HCT116 (cell line): ENCODE results near the gene AGPAT2. TPM values are rescaled to one million over a fixed set of nuclear protein-coding genes. Genes with fewer than 3 reads are reported as not detected.

Experiments used
- ATAC-seq: fragments of 200-7000 bp; cut with Tn5 transposase; 2 replicates; pipeline ENCODE4 v1.9.1; 2020; ENCODE audit warnings: mild to moderate bottlenecking, moderate library complexity
- BruUV-seq: library from RNA; stranded (reverse); fragments of 400-500 nt; replicated peaks from 2 replicates; lab custom pipeline; 2021; lab: Mats Ljungman, UMichigan
- CTCF ChIA-PET: fragments of 300-600 bp; sonication (Branson Sonifier 250); formaldehyde crosslinking; loops from one replicate; lab custom pipeline; 2021; ENCODE audit warnings: antibody characterized with exemption; lab: Charles Lee
- POLR2A ChIA-PET: fragments of 300-600, 350-600 bp; sonication (Branson Sonifier 250); formaldehyde crosslinking; loops from one replicate; lab custom pipeline; 2021; ENCODE audit warnings: antibody characterized with exemption; lab: Charles Lee
- RAD21 ChIA-PET, 2 experiments: fragments of 300-600 bp; sonication (Branson Sonifier 250); formaldehyde crosslinking; loops; one replicate each; lab custom pipeline; 2023; ENCODE audit warnings: low total read pairs in 2 of 2; ENCODE audit not compliant: uncharacterized antibody in 2 of 2, unreplicated experiment in 2 of 2, low non-redundant PET in 1 of 2; lab: Charles Lee
- DNase-seq: peaks from one replicate; pipeline ENCODE4 v3.0.0-alpha.2; 2010; ENCODE audit warnings: low read depth, low spot score
- H2AFZ ChIP-seq: fragments of 200-600 bp; shearing (Covaris generic), sonication (generic); 2 replicates; pipeline ENCODE4 v1.6.1; 2017; ENCODE audit warnings: low read depth, mixed run types, mixed read lengths, antibody characterized with exemption, low read length; ENCODE audit not compliant: poor library complexity, severe bottlenecking
- H3K27ac ChIP-seq: 2 replicates; pipeline ENCODE4 v1.5.1; 2012; ENCODE audit warnings: low read depth, low read length
- H3K27me3 ChIP-seq: fragments of 200-600 bp; sonication (generic); 2 replicates; pipeline ENCODE4 v1.6.1; 2016; ENCODE audit warnings: mixed run types, low read length, mixed read lengths; ENCODE audit not compliant: insufficient read depth
- H3K36me3 ChIP-seq, 2 experiments: fragments of 200-500 bp in 1 of 2; fragments of 200-600 bp in 1 of 2; sonication (Bioruptor generic) in 1 of 2; sonication (generic) in 1 of 2; 2 replicates each; pipeline versions ENCODE4 v1.5.1 to v1.6.1; 2014 to 2016; ENCODE audit warnings: low read length in 2 of 2, inconsistent platforms in 1 of 2, mixed read lengths in 1 of 2, mixed run types in 1 of 2; ENCODE audit not compliant: insufficient read depth in 2 of 2, control insufficient read depth in 1 of 2
- H3K4me1 ChIP-seq, 2 experiments: fragments of 200-600 bp in 1 of 2; sonication (generic) in 1 of 2; 2 replicates each; pipeline versions ENCODE4 v1.5.1 to v1.6.1; 2012 to 2017; ENCODE audit warnings: low read length in 2 of 2, inconsistent platforms in 1 of 2, mild to moderate bottlenecking in 1 of 2, mixed read lengths in 1 of 2, mixed run types in 1 of 2, moderate library complexity in 1 of 2; ENCODE audit not compliant: insufficient read depth in 2 of 2, control insufficient read depth in 1 of 2
- H3K4me2 ChIP-seq: fragments of 200-600 bp; sonication (generic); 2 replicates; pipeline ENCODE4 v1.6.1; 2017; ENCODE audit warnings: mixed run types, low read length, mixed read lengths
- H3K4me3 ChIP-seq, 2 experiments: fragments of 200-600 bp in 1 of 2; sonication (generic) in 1 of 2; replicated peaks in 1 of 2; 2 replicates each; pipeline ENCODE4 v1.5.1; 2011 to 2016; ENCODE audit warnings: low read length in 2 of 2, control low read depth in 1 of 2, low read depth in 1 of 2, mild to moderate bottlenecking in 1 of 2, mixed read lengths in 1 of 2, mixed run types in 1 of 2
- H3K79me2 ChIP-seq: fragments of 200-600 bp; sonication (generic); 2 replicates; pipeline ENCODE4 v1.6.1; 2017; ENCODE audit warnings: mild to moderate bottlenecking, mixed run types, low read length, moderate library complexity, mixed read lengths; ENCODE audit not compliant: insufficient read depth
- H3K9ac ChIP-seq: fragments of 200-600 bp; sonication (generic); 2 replicates; pipeline ENCODE4 v1.6.1; 2016; ENCODE audit warnings: low read length, mixed read lengths
- H3K9me2 ChIP-seq: fragments of 200-600 bp; sonication (generic), shearing (Covaris generic); 2 replicates; pipeline ENCODE4 v1.6.1; 2017; ENCODE audit warnings: mixed run types, mild to moderate bottlenecking, moderate library complexity; ENCODE audit not compliant: insufficient read depth
- H3K9me3 ChIP-seq, 2 experiments: fragments of 200-500 bp in 1 of 2; fragments of 200-600 bp in 1 of 2; sonication (Bioruptor generic) in 1 of 2; sonication (generic) in 1 of 2; 2 replicates each; pipeline ENCODE4 v1.6.1; 2014 to 2017; ENCODE audit warnings: low read length in 2 of 2, mixed read lengths in 2 of 2, inconsistent platforms in 1 of 2, low read depth in 1 of 2, mild to moderate bottlenecking in 1 of 2, mixed run types in 1 of 2, moderate library complexity in 1 of 2; ENCODE audit not compliant: control insufficient read depth in 1 of 2, insufficient read depth in 1 of 2
- H4K20me1 ChIP-seq: fragments of 200-600 bp; sonication (generic), shearing (Covaris generic); 2 replicates; pipeline ENCODE4 v1.6.1; 2017; ENCODE audit warnings: mixed run types, mild to moderate bottlenecking, moderate library complexity; ENCODE audit not compliant: insufficient read depth
- CEBPB ChIP-seq: IDR thresholded peaks from 2 replicates; pipeline ENCODE4 v1.6.1; 2012; ENCODE audit warnings: low read depth
- CTCF ChIP-seq, 3 experiments: fragments of 200-600 bp in 1 of 3; sonication (generic) in 1 of 3; IDR thresholded peaks in 2 of 3; conservative IDR thresholded peaks in 1 of 3; 2 replicates each; pipeline ENCODE4 v1.5.1; 2012 to 2017; ENCODE audit warnings: low read depth in 2 of 3, low read length in 2 of 3, antibody characterized with exemption in 1 of 3, borderline replicate concordance in 1 of 3, control low read depth in 1 of 3, mild to moderate bottlenecking in 1 of 3, mixed read lengths in 1 of 3, mixed run types in 1 of 3, moderate library complexity in 1 of 3; ENCODE audit not compliant: insufficient read depth in 1 of 3
- EGR1 ChIP-seq: IDR thresholded peaks from 2 replicates; pipeline ENCODE4 v1.6.1; 2012; ENCODE audit warnings: low read depth
- EZH2 ChIP-seq: fragments of 200-600 bp; sonication (generic); IDR thresholded peaks from 2 replicates; pipeline ENCODE4 v1.6.1; 2017; ENCODE audit warnings: antibody characterized with exemption, mixed run types
- EZH2phosphoT487 ChIP-seq: fragments of 200-600 bp; IDR thresholded peaks from 2 replicates; pipeline ENCODE4 v1.6.1; 2018; ENCODE audit warnings: antibody characterized with exemption, borderline replicate concordance
- FOSL1 ChIP-seq: IDR thresholded peaks from 2 replicates; pipeline ENCODE4 v1.6.1; 2012; ENCODE audit warnings: low read depth
- JUND ChIP-seq: IDR thresholded peaks from 2 replicates; pipeline ENCODE4 v1.6.1; 2012
- MAX ChIP-seq: IDR thresholded peaks from 2 replicates; pipeline ENCODE4 v1.6.1; 2012
- POLR2A ChIP-seq: IDR thresholded peaks from 2 replicates; pipeline ENCODE4 v1.7.0; 2011; ENCODE audit warnings: borderline replicate concordance; ENCODE audit not compliant: insufficient read depth, insufficient read length; ENCODE audit errors: extremely low read depth
- POLR2AphosphoS5 ChIP-seq: IDR thresholded peaks from 2 replicates; pipeline ENCODE4 v1.6.1; 2011; ENCODE audit warnings: mild to moderate bottlenecking, low read depth, low read length, moderate library complexity
- SIN3A ChIP-seq: IDR thresholded peaks from 2 replicates; pipeline ENCODE4 v1.6.1; 2012; ENCODE audit warnings: low read depth
- SP1 ChIP-seq: IDR thresholded peaks from 2 replicates; pipeline ENCODE4 v1.6.1; 2012; ENCODE audit warnings: low read depth
- SRF ChIP-seq: IDR thresholded peaks from 2 replicates; pipeline ENCODE4 v1.6.1; 2012; ENCODE audit warnings: low read depth
- ZFX ChIP-seq: fragments of 450-650 bp; IDR thresholded peaks from 2 replicates; pipeline ENCODE4 v1.6.1; 2017
- ZNF274 ChIP-seq: fragments of 200-500 bp; sonication (Bioruptor generic); IDR thresholded peaks from 2 replicates; pipeline ENCODE4 v1.6.1; 2014; ENCODE audit warnings: mild to moderate bottlenecking, low read depth, low read length, inconsistent platforms
- intact Hi-C: fragments of 100-400 bp; cut with micrococcal nuclease; formaldehyde crosslinking; loops from 2 replicates; pipeline ENCODE4 v1.10.0; 2022
- total RNA-seq: library from RNA; stranded (reverse); gene quantifications from one replicate; pipeline ENCODE4 v1.2.1, GENCODE V29; 2021; ENCODE audit not compliant: unreplicated experiment
- TF ChIP-seq, protein P1 (sequence below): IDR thresholded peaks from 2 replicates; pipeline ENCODE4 v1.6.1; 2011; ENCODE audit warnings: mild to moderate bottlenecking, low read length, moderate library complexity; ENCODE audit not compliant: insufficient replicate concordance; ENCODE audit errors: extremely low read depth

The AGPAT2 gene
- total RNA-seq, 1 experiment from 2014 or later, result 86.0 TPM

DNA sequence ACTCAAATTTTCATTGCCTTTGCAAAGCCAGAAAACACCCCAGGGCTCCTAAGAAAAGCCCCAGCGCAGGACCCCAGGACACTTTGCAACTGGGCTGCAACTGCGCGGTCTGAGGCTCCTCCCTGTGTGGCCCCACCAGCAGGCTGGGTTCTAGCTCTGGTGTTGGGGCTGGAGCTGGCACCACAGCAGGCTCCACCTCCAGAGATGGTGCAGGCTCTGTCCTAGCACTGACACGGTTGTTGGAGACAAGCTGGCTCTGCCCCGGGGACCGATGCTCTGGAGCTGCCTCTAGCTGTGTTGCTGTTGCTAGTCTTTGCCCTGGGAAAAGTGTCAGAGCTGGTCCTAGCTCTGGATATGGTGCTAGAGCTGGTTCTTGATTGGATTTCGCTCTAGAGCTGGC lies 41.9 kb upstream of the AGPAT2 start:
- H3K9ac ChIP-seq, result peak overlapping the region; percentile 95
- peaks cover 26% of the 10 kb centered on the region; the same call in 1 of the 2 replicates for H4K20me1 ChIP-seq
- POLR2A ChIA-PET, result interaction anchor here (0.9 to 1.7 kb wide), 5 partner anchors 8 to 49 kb away, joined by 3 to 10 read pairs (median 4); no protein-coding TSS in a partner anchor
- H3K27me3 ChIP-seq, result no peaks in the 10 kb centered on the region
- BruUV-seq, result no TSS peak
- TF ChIP-seq CTCF (IDR thresholded peaks at IDR 0.05 in 2 of 3, conservative IDR thresholded peaks at IDR 0.05 in 1 of 3; ENCODE audit: borderline replicate concordance in 1 of 3, insufficient read depth in 1 of 3, low read depth in 2 of 3, low read length in 2 of 3) (no peak), SIN3A (no peak), SP1 (no peak), JUND (no peak), EZH2phosphoT487 (no peak), MAX (no peak), FOSL1 (no peak), SRF (no peak), CEBPB (no peak), EGR1 (no peak), EZH2 (no peak), POLR2AphosphoS5 (peak; percentile 55), POLR2A (peak; percentile 71), ZNF274 (no peak), ZFX (no peak)
- TF ChIP-seq, protein P1, sequence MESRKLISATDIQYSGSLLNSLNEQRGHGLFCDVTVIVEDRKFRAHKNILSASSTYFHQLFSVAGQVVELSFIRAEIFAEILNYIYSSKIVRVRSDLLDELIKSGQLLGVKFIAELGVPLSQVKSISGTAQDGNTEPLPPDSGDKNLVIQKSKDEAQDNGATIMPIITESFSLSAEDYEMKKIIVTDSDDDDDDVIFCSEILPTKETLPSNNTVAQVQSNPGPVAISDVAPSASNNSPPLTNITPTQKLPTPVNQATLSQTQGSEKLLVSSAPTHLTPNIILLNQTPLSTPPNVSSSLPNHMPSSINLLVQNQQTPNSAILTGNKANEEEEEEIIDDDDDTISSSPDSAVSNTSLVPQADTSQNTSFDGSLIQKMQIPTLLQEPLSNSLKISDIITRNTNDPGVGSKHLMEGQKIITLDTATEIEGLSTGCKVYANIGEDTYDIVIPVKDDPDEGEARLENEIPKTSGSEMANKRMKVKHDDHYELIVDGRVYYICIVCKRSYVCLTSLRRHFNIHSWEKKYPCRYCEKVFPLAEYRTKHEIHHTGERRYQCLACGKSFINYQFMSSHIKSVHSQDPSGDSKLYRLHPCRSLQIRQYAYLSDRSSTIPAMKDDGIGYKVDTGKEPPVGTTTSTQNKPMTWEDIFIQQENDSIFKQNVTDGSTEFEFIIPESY, result no peak
- H3K4me3 ChIP-seq, result peak overlapping the region; percentile 93 to 100
- RAD21 ChIA-PET, result no interaction called here
- H3K9me3 ChIP-seq, result no peaks in the 10 kb centered on the region
- H3K4me2 ChIP-seq, result peak overlapping the region; percentile 95
- H3K4me1 ChIP-seq, result peaks cover 13 to 37% of the 10 kb centered on the region in 2 experiments
- H3K79me2 ChIP-seq, result peaks cover 52% of the 10 kb centered on the region
- no peak overlapping the region for H2AFZ ChIP-seq
- peak; percentile 65 for ATAC-seq
- H3K9me2 ChIP-seq, result no peaks in the 10 kb centered on the region
- DNase-seq, result no peak
- CTCF ChIA-PET, result interaction anchor here (0.6 to 1.5 kb wide), 7 partner anchors 9 to 62 kb away, joined by 3 to 5 read pairs (median 3); partner anchors contain the start of gene TMEM141
- intact Hi-C loops, result loop anchor here (1.0 kb wide), 1 partner anchor 34 kb away; no protein-coding TSS in a partner anchor
- peaks cover 13 to 34% of the 10 kb centered on the region in 2 experiments; a peak in 3 of 4 replicates for H3K36me3 ChIP-seq
- H3K27ac ChIP-seq, result peak overlapping the region; percentile 97
